IPS DF 6.9 (cell line): ENCODE data around the gene FGGY.

ENCODE experiments used
- DNase-seq: peaks from one replicate; pipeline ENCODE4 v3.0.0-alpha.2; 2013; ENCODE audit warnings: low read depth, low spot score
- H3K27ac ChIP-seq: one replicate; pipeline ENCODE4 v1.5.1; 2013; ENCODE audit warnings: low read length, control low read depth
- H3K27me3 ChIP-seq: 2 replicates; pipeline ENCODE4 v1.6.1; 2013; ENCODE audit warnings: mild to moderate bottlenecking, low read length; ENCODE audit not compliant: control insufficient read depth, insufficient read depth
- H3K36me3 ChIP-seq: 2 replicates; pipeline ENCODE4 v1.6.1; 2013; ENCODE audit warnings: low read length; ENCODE audit not compliant: control insufficient read depth, insufficient read depth
- H3K4me1 ChIP-seq: 2 replicates; pipeline ENCODE4 v1.6.1; 2013; ENCODE audit warnings: low read length; ENCODE audit not compliant: control insufficient read depth, insufficient read depth
- H3K4me3 ChIP-seq: 2 replicates; pipeline ENCODE4 v1.5.1; 2013; ENCODE audit warnings: mild to moderate bottlenecking, low read length
- H3K9me3 ChIP-seq: 2 replicates; pipeline ENCODE4 v1.6.1; 2013; ENCODE audit warnings: low read length, inconsistent platforms; ENCODE audit not compliant: control insufficient read depth, insufficient read depth
- WGBS: extraction: QIAGEN DNeasy Blood & Tissue Kit; methylation state at CpG from one replicate; pipeline ENCODE4 v1.1.7; 2013; ENCODE audit warnings: mixed read lengths, missing lambda C conversion rate; ENCODE audit not compliant: insufficient read length, insufficient coverage; 5-methylcytosine and 5-hydroxymethylcytosine counted together

The FGGY gene

DNA sequence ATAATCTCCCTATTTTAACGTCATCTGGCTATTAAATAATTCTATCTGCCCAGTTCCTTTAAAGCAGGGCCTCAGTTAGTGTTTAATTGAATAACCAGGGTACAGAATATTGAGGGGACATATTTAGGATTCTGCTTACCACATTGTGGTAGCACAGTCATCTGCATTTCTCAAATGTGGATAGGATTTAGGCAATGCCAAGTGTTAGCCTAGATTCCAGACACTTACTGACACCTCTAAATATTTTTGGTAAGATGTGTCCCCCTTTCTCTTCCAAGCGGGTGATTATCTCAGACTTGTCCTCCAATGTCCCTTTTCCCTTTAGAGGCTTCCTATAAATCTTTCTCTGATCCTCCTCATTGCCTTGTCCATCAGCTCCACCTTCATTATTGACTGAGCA is 357.1 kb downstream of the FGGY start:
- H3K9me3 ChIP-seq: no peaks in the 10 kb centered on the region
- no CpG with 5 or more reads among the region's 2 CpGs for whole genome bisulfite sequencing
- no peak overlapping the region for H3K4me3 ChIP-seq
- no peaks in the 10 kb centered on the region for H3K4me1 ChIP-seq
- no peaks in the 10 kb centered on the region for H3K36me3 ChIP-seq
- no peaks in the 10 kb centered on the region for H3K27me3 ChIP-seq
- no peak for DNase-seq
- no peak overlapping the region for H3K27ac ChIP-seq

DNA sequence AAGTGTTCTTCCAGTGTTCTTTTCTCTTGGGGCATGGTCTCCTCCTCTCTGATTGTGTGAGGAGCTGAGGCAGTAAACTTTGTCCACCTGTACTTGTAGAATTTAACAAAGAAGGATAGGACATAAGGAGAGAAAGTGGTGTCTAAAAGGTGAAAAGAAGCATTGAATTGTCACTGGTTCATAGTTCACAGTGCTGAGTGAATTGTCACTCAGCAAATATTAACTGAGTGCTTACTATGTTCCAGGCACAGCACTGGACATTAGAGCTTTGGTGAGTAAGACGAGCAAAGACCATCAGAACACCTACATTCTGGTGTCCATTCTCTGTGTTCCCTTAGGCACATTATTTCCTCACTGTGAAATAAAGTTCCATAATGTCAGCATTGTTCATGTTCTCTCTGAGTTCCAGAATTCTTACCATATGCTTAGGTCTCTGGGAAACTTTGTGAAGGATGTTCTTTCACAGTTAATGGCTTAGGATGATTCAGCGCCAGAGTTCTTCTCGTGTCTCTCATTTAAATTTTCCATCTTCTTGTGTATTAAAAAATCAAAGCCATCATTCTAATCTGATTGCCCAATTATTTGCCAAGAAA is 361.1 kb downstream of the FGGY start:
- Histone ChIP-seq H3K27ac (no peak overlapping the region), H3K27me3 (no peaks in the 10 kb centered on the region), H3K36me3 (no peaks in the 10 kb centered on the region), H3K4me1 (peaks cover 1% of the 10 kb centered on the region; the same call in 1 of the 2 replicates), H3K4me3 (no peak overlapping the region), H3K9me3 (no peaks in the 10 kb centered on the region)
- no CpG with 5 or more reads among the region's 3 CpGs for WGBS
- no peak for DNase-seq

DNA sequence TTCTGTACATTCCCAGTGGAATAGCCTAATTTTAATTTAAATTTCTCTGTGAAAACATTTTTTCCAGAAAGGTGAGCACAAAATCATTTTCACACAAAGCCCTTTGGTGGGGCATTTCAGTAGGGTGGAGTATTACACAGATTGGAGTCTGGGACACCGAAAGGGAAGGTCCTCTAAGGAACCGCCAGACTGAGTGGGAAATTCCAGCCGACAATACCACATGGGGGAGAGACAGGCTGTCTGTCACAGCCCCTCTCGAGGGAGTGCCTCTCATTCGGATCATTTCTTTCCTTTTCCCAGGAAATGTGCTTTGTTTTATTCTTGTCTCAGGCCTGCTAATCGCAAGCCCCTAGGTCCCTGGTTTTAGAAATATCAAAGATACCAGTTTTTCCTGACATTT is 367.3 kb downstream of the FGGY start:
- no peak for DNase-seq
- WGBS: no CpG with 5 or more reads among the region's 6 CpGs
- Histone ChIP-seq H3K27ac (no peak overlapping the region), H3K4me3 (no peak overlapping the region), H3K36me3 (no peaks in the 10 kb centered on the region), H3K27me3 (no peaks in the 10 kb centered on the region), H3K4me1 (peaks cover 4% of the 10 kb centered on the region; the same call in 1 of the 2 replicates), H3K9me3 (no peaks in the 10 kb centered on the region)

DNA sequence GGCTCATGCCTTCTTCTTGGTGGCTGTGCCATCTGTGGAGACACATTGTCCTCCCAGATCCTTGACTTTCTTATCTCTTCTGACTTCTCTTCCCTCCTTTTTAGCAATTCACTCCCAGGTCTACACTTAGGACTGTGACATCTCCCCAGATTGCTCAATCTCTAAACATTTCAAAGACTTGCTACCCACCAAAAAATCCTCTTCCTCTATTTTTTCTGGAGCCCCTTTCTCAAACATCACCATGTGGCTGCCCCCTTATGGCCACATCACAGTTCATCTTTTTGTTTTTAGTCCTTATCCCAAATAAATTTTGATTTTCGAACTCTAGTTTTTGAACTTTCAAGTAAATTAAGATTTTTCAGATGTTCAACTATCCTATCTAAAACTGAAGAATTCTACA is 369.2 kb downstream of the FGGY start:
- Histone ChIP-seq H3K4me3 (no peak overlapping the region), H3K9me3 (no peaks in the 10 kb centered on the region), H3K27me3 (no peaks in the 10 kb centered on the region), H3K4me1 (peaks cover 4% of the 10 kb centered on the region; the same call in 1 of the 2 replicates), H3K27ac (no peak overlapping the region), H3K36me3 (no peaks in the 10 kb centered on the region)
- DNase-seq: no peak
- no CpG with 5 or more reads among the region's 1 CpG for WGBS

DNA sequence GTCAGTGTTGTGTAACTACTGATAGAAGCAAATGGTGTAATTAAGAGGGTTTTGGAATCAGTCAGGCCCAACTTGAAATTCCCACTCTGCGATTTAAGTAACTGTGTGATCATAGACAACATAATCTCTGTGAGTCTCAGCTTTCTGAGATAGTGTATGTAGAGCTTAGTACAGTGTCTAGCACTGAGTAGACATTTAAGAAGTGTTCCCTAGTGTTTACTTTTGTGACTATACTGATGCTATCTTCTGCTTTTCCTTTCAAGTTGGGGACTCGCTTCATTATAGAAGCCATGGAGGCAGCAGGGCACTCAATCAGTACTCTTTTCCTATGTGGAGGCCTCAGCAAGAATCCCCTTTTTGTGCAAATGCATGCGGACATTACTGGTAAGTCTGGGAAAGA is 370.1 kb downstream of the FGGY start:
- H3K4me3 ChIP-seq: no peak overlapping the region
- no peaks in the 10 kb centered on the region for H3K36me3 ChIP-seq
- H3K27ac ChIP-seq: no peak overlapping the region
- peaks cover 7% of the 10 kb centered on the region; the same call in 1 of the 2 replicates for H3K4me1 ChIP-seq
- H3K27me3 ChIP-seq: no peaks in the 10 kb centered on the region
- DNase-seq: no peak
- WGBS: no CpG with 5 or more reads among the region's 3 CpGs
- no peaks in the 10 kb centered on the region for H3K9me3 ChIP-seq

DNA sequence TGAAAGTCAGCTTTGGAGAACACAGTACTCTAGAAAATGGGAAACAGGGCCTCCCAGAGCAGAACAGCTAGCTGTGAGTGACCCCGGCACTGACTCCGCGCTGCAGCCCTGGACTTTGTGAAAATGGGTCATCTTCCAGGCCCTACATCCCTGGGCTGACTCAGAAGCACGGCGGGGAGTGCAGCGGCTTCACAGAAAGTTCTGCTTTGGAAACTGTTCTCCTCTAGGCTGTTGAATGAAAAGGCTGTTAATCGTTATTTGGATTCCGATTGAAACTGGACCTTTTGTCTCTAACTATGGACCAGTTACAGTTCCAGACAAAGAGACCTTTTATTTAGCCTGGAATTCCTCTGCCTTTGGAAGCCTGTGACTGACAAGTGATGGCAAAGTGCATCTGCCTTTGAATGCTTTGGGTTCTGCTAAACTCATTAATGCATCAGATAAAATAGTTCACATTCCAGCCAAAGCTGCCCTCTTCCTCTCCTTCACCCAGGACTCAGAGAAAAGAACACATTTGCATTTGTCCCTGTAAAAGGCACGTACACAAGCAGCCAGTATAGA is 372.9 kb downstream of the FGGY start:
- no peaks in the 10 kb centered on the region for H3K27me3 ChIP-seq
- WGBS: no CpG with 5 or more reads among the region's 9 CpGs
- DNase-seq: no peak
- peaks cover 4% of the 10 kb centered on the region for H3K4me1 ChIP-seq
- no peaks in the 10 kb centered on the region for H3K9me3 ChIP-seq
- no peaks in the 10 kb centered on the region for H3K36me3 ChIP-seq
- no peak overlapping the region for H3K4me3 ChIP-seq
- H3K27ac ChIP-seq: no peak overlapping the region

DNA sequence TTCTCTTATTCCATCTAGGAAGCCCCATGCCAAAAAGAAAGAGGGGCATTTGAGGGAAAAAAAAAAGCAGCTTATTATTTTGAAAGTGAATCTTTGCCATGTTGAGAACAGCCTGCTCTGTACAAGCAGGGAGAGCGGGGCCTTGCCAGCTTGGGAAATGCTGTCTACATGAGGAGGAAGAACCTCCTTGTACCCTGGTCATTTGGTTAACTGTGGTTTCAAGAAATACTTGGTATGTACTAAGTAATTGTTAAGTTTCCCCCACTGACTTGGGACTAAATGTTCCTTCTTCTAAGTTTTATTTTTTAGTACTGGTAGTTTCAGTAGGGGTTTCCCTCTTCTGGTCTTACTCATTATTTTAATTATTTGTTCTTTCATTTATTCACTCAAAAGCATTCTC is 373.8 kb downstream of the FGGY start:
- H3K4me3 ChIP-seq: no peak overlapping the region
- no CpG with 5 or more reads among the region's 1 CpG for WGBS
- H3K36me3 ChIP-seq: no peaks in the 10 kb centered on the region
- DNase-seq: no peak
- H3K27me3 ChIP-seq: no peaks in the 10 kb centered on the region
- H3K9me3 ChIP-seq: no peaks in the 10 kb centered on the region
- peaks cover 4% of the 10 kb centered on the region for H3K4me1 ChIP-seq
- no peak overlapping the region for H3K27ac ChIP-seq

DNA sequence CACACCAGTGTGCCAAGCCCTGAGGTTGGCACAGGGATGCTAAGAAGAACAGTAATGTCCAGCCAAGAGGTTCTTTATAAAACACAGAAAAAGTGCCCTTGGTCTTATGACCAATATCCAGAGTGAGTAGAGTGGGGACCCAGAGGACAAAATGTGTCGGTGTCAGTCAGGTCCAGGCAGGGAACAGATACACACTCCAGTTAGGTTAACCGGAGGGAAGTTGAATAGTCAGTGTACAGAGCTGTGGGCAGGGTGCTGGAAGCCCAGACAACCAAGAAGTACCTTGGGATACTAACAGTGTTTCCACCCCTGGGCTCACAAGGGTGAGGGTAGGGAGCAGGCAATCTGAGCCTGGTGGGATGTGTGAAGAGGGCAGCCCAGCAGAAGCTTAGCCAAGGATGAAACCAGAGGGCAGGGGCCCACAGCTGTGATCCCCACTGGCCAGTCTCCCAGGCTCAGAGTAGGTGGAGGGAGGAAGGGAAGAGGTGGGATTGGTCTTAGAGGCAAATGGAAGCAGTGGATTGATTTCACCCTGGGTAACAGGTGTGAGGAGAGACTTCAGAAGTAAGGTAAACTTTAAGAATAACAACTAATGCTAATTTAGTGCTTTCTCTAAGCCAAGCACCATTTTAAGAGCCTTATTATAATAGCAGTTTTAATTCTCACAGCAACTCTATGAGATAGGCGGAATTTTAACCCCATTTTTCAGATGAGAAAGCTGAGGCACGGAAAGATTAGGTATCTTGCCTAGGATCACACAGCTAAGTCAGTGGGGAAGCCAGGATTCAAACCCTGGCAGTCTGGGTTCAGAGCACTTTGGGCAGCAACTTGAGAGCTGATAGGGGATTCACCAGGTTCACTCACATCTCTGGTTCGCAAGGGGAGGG is 374.4 kb downstream of the FGGY start:
- no peaks in the 10 kb centered on the region for H3K9me3 ChIP-seq
- DNase-seq: no peak
- H3K36me3 ChIP-seq: no peaks in the 10 kb centered on the region
- WGBS: no CpG with 5 or more reads among the region's 5 CpGs
- H3K4me1 ChIP-seq: peaks cover 4% of the 10 kb centered on the region
- no peaks in the 10 kb centered on the region for H3K27me3 ChIP-seq
- no peak overlapping the region for H3K27ac ChIP-seq
- no peak overlapping the region for H3K4me3 ChIP-seq

DNA sequence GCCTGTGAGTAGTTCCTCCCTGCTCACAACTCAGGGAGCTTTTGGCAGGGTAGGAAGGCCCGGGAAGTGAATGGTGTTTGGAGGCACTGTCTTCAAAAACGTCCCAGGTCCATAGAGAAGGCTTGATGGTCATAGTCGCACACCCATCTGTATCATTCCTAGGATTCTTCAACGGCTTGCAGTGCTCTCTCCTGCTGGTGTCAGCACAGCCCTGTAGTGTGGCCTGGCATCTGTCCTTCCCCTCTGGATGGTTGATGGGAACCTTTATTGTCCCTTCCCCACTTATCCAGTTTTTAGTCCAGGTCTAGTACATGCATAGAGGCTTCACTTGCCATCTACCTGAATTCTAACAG is 375.0 kb downstream of the FGGY start:
- no peak overlapping the region for H3K4me3 ChIP-seq
- no CpG with 5 or more reads among the region's 4 CpGs for WGBS
- H3K9me3 ChIP-seq: no peaks in the 10 kb centered on the region
- H3K36me3 ChIP-seq: no peaks in the 10 kb centered on the region
- no peak overlapping the region for H3K27ac ChIP-seq
- no peak for DNase-seq
- H3K27me3 ChIP-seq: no peaks in the 10 kb centered on the region
- H3K4me1 ChIP-seq: peaks cover 4% of the 10 kb centered on the region

DNA sequence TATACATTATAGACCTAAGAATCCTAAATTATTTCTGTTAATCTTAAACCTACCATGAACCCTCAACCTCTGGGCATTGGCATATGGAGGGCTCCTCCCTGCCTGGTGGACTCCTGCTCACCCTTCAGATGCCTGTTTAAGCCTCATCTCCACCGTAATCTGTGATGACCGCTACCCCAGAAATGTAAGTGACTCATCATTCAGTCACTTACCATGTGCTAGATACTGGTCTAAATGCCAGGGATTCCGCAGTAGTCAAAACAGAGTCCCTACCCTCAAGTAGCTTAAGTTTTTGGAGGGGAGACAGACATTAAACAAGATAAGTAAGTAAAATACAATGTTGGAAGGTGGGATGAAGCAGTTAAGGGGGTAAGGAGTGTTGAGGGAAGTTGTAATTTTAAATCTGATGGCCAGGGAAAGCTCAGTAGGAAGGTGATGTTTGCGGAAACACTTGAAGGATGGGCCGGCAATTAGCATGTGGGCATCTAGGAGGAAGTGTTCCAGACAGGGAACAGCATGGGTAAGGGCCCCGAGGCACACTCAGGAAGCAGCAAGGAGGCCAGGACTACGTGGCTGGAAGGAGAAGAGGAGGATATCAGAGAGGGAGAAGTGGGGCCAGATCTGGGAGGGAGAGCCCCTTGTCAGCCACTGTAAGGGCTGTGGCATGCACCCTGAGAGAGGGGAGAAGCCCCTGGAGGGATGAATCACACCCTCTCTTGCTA is 376.1 kb downstream of the FGGY start:
- no peaks in the 10 kb centered on the region for H3K27me3 ChIP-seq
- H3K4me3 ChIP-seq: no peak overlapping the region
- H3K36me3 ChIP-seq: no peaks in the 10 kb centered on the region
- H3K4me1 ChIP-seq: peaks cover 4% of the 10 kb centered on the region
- no peak for DNase-seq
- H3K9me3 ChIP-seq: no peaks in the 10 kb centered on the region
- no CpG with 5 or more reads among the region's 7 CpGs for WGBS
- H3K27ac ChIP-seq: no peak overlapping the region
